NCI-H2081 (cell line): Measurements from ENCODE around the gene DLL3.

Source experiments
- DNase-seq, 2 experiments: peaks; one replicate each; lab custom pipeline; 2025; lab: John Stamatoyannopoulos, UW

The DLL3 gene

DNA sequence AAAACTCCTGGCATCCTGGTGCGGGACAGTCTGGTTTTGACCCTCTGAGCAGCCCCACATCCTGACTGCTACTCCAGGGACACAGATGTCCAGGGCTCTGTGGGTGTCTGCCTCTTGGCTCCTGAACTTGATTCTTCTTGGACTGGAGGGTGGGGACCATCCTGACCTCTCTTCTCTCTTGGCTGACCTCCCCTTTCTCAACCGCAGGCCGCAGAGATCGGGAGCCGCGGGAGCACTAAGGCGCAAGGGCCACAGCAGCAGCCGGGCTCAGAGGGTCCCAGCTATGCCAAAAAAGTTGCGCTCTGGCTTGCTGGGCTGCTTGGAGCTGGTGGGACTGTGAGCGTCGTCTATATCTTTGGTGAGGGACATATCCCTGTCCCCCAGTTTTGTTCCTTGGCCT is 17.1 kb upstream of the DLL3 start:
- no peak for DNase-seq

GRCh38 chr19:39483141-39483540 is 15.6 kb upstream of the DLL3 start:
- DNase-seq = no peak

- DNase-seq = no peak
These were observed 9.0 kb upstream of the DLL3 start for GRCh38 chr19:39489756-39490155.

DNA sequence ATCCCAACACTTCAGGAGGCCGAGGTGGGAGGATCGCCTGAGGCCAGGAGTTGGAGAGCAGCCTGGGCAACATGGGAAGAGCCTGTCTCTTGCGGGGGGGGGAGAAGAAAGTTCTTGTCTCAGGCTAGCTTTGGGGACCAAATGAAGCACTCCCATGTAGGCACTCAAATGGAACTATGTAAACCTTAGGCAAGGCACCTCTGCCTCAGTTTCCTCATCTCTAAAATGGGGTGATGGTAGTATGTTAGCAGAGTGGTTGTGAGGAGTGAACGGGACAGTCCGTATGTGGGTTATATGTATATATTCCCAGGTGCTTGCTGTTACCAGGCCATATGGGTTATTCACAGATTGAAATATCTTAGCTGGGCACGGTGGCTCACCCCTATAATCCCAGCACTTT is 6.5 kb upstream of the DLL3 start:
- DNase-seq = no peak

GRCh38 chr19:39492788-39493187 is 6.0 kb upstream of the DLL3 start:
- no peak for DNase-seq

- no peak for DNase-seq
These were observed 4.1 kb upstream of the DLL3 start for GRCh38 chr19:39494661-39495060.

GRCh38 chr19:39496063-39496462 is 2.7 kb upstream of the DLL3 start:
- no peak for DNase-seq

- no peak for DNase-seq
These were observed 1.1 kb upstream of the DLL3 start for GRCh38 chr19:39497701-39497995.

DNA sequence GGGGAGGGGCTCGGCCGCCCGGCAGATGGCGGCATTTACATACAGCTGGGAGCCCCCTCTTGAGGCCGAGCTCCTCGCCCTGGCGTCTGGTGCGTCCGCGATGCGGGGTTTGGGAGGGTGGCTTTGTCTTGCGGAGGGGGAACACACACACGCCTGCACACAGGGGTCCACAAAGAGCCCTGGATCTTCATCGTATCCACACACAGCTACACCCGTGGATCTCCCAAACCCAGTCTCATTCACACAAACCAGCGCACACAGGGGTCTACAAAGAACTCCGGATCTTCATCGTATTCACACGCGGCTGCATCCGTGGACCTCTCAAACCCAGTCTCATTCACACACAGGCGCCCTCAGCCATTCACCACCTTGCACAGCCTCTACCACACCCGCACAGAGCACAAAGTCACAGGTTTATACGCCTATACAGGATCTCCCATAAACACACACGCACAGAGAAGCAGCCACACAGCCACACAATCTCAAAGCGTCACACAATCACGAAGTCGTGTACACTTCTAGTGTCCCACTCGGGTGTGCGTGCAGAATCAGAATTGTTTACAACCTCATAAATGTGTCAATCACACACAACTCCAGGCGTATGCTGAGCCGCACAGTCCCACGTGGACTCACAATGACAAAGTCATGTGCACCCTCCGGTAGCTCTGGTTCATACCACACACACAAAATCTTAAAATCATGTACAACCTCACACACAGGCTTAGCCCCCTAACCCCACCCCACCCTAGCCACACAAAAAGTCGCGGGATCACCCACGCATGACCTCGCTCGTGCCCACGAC is 550 bp upstream of the DLL3 start:
- DNase-seq = peak; percentile 77 to 90

DNA sequence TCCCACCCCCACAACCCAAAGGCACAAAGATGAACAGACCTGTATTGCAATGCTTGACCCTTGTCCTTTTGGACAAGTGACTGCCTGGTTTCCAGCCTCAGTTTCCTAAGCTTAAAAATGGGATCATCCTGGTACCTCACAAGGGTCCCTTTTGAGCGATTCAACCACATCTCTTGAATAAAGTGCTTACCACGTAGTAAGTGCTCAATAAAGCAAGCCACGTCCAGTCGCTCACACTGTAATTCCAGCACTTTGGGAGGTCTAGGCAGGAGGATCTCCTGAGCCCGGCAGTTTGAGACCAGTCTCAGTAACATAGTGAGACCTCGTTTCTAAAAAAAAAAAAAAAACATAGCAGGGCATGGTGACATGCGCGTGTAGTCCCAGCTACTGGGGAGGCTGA is 1.2 kb downstream of the DLL3 start:
- DNase-seq = no peak

GRCh38 chr19:39500543-39500942 is 1.8 kb downstream of the DLL3 start:
- DNase-seq = no peak

GRCh38 chr19:39501340-39501739 is 2.6 kb downstream of the DLL3 start:
- no peak for DNase-seq

DNA sequence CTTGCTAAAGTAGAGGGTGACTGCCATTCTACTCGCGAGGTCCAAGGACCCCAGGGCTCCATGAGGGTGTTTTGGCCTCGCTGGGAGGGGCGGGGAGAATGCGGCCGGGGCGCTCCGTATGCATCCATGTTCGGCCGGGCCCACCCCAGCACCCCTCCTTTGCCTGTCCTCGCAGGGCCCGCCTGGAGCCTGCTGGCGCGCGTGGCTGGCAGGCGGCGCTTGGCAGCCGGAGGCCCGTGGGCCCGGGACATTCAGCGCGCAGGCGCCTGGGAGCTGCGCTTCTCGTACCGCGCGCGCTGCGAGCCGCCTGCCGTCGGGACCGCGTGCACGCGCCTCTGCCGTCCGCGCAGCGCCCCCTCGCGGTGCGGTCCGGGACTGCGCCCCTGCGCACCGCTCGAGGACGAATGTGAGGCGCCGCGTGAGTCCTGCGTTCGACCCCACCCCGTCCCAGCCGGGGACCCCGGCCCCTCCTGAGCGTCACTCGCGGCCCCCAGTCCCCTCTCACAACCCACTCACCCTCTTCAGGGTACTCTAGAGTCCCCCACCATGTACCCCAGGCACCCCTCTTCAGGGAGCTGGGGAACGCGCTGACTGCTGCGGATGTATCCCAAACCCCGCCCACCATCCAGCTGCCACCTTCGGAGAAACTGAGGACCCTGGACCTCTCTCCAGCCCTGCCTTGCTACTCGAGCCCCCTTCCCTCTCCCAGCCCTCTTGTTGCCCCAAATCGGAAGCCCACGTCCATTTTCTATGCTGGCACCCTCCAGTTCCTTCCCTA is 4.1 kb downstream of the DLL3 start:
- no peak for DNase-seq

GRCh38 chr19:39506598-39506943 is 7.8 kb downstream of the DLL3 start:
- no peak for DNase-seq

GRCh38 chr19:39506944-39507714 is 8.4 kb downstream of the DLL3 start:
- DNase-seq = peak; percentile 65 to 81

DNA sequence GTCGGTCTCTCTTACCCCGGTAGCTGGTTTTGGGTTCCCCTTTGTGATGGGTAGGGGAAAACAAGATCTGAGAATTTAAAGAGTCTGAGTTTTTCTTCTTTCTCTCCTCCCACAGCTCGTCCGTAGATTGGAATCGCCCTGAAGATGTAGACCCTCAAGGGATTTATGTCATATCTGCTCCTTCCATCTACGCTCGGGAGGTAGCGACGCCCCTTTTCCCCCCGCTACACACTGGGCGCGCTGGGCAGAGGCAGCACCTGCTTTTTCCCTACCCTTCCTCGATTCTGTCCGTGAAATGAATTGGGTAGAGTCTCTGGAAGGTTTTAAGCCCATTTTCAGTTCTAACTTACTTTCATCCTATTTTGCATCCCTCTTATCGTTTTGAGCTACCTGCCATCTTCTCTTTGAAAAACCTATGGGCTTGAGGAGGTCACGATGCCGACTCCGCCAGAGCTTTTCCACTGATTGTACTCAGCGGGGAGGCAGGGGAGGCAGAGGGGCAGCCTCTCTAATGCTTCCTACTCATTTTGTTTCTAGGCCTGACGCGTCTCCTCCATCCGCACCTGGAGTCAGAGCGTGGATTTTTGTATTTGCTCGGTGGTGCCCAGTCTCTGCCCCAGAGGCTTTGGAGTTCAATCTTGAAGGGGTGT is 9.1 kb downstream of the DLL3 start:
- DNase-seq = peak in 1 of 2 experiments; percentile 4

DNA sequence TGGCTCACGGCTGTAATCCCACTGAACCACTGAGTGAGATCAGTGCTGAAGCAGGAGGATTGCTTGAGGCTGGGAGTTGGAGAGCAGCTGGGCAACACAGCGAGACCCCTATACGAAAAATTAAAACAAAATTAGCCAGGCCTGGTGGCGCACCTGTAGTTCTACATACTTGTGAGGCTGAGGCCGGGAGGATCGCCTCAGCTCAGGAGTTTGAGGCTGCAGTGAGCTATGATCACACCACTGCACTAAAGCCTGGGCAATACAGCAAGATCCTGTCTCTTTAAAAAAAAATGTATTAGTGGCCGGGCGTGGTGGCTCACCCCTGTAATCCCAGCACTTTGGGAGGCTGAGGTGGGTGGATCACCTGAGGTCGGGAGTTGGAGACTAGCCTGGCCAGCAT is 9.9 kb downstream of the DLL3 start:
- no peak for DNase-seq

DNA sequence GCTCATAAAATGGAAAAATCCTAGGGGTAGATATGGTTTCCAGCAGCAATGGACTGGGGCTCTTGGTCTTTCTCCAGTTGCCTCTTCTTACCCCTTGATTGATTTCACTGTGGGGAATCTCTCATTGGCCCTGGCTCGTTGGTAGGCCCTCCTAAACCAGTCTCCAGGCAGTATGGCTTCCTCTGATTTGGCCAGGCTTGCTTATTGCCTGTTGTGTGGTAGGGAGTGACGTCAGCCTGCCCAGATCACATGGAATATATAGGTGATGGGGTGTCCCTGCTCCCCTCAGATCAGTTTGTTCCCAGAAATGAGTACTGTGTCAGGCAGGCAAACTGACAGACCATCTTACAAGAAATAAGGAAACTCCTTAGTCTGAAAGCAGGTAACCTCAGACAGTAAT is 10.5 kb downstream of the DLL3 start:
- no peak for DNase-seq

DNA sequence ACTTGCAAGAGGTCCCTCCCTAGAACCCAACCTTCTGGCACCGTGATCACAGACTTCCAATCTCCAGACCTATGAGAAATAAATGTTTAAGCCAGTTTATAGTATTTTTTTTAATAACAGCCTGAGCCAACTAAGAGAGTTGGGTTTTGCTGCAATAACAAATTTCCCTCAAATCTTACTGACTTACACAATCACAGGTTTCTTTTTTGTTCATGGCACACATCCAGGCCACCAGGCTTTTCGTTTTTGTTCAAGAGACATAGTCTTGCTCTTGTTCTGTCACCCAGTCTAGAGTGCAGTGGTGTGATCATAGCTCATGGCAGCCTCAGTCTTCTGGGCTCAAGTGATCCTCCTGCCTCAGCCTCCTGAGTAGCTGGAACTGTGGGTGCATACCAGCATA is 14.2 kb downstream of the DLL3 start:
- no peak for DNase-seq

- peak in 1 of 2 experiments; percentile 3 for DNase-seq
These were observed 16.2 kb downstream of the DLL3 start, which contains the start of gene SELENOV for GRCh38 chr19:39514840-39515550. Gene SELENOV (plus strand): TSS chr19:39515139. CDS start chr19:39515213, 74 bp downstream.

- no peak for DNase-seq
These were observed 16.9 kb downstream of the DLL3 start for GRCh38 chr19:39515551-39516191.
